Lung microvascular endothelial cell (primary cell): ENCODE measurements around the gene SAMD8. TPM values are rescaled to one million over a fixed set of nuclear protein-coding genes. Genes with fewer than 3 reads are reported as not detected.
"Not testable (repeated sequence)": the region's sequence is repeated elsewhere in the genome, so short reads cannot be mapped to it uniquely, and the experiment has no call there.

Experiments
- DNase-seq, 2 donors: peaks; one replicate each; pipeline versions ENCODE4 v3.0.0 to v3.0.0-alpha.2; 2010; ENCODE audit warnings: low read depth in 2 of 2
- total RNA-seq: library from RNA; depleted of rRNA; stranded (reverse); fragments of >200 nt; gene quantifications from 2 replicates; pipeline ENCODE4 v1.2.1, GENCODE V29; 2014

Gene SAMD8
- total RNA-seq, 1 donor from 2014 or later, result 25.8 TPM

- DNase-seq, result not testable (repeated sequence)
Observed at GRCh38 chr10:75106891-75107290, 4.6 kb upstream of the SAMD8 start.

- no peak for DNase-seq
Observed at GRCh38 chr10:75107756-75108683, 3.4 kb upstream of the SAMD8 start.

- DNase-seq, result peak; percentile 21 to 42
Observed at GRCh38 chr10:75108684-75109458, 2.6 kb upstream of the SAMD8 start.

GRCh38 chr10:75109459-75109778, 2.0 kb upstream of the SAMD8 start:
- no peak for DNase-seq

- no peak for DNase-seq
Observed at GRCh38 chr10:75110006-75110632, 1.3 kb upstream of the SAMD8 start.

- DNase-seq, result peak; percentile 46 to 58
Observed at GRCh38 chr10:75111907-75112679, 637 bp downstream of the SAMD8 start.

GRCh38 chr10:75115137-75115536, 3.7 kb downstream of the SAMD8 start:
- peak in 1 of 2 donors; percentile 32 for DNase-seq

GRCh38 chr10:75116941-75117775, 5.7 kb downstream of the SAMD8 start:
- not testable (repeated sequence) for DNase-seq

GRCh38 chr10:75117995-75118394, 6.5 kb downstream of the SAMD8 start:
- no peak for DNase-seq

- not testable (repeated sequence) for DNase-seq
Observed at GRCh38 chr10:75119444-75120066, 8.1 kb downstream of the SAMD8 start.

- peak in 1 of 2 donors; percentile 24 for DNase-seq
Observed at GRCh38 chr10:75121322-75121721, 9.9 kb downstream of the SAMD8 start.

GRCh38 chr10:75122505-75122904, 11.0 kb downstream of the SAMD8 start:
- no peak for DNase-seq

- DNase-seq, result no peak
Observed at GRCh38 chr10:75123088-75123682, 11.7 kb downstream of the SAMD8 start.

- DNase-seq, result no peak
Observed at GRCh38 chr10:75126277-75126676, 14.8 kb downstream of the SAMD8 start.

- peak; percentile 63 to 70 for DNase-seq
Observed at GRCh38 chr10:75127471-75127870, 16.0 kb downstream of the SAMD8 start.

GRCh38 chr10:75128985-75129384, 17.5 kb downstream of the SAMD8 start:
- not testable (repeated sequence) for DNase-seq

- DNase-seq, result no peak
Observed at GRCh38 chr10:75129537-75129936, 18.1 kb downstream of the SAMD8 start.

GRCh38 chr10:75133701-75134100, 22.2 kb downstream of the SAMD8 start:
- not testable (repeated sequence) for DNase-seq

- no peak for DNase-seq
Observed at GRCh38 chr10:75136346-75136745, 24.9 kb downstream of the SAMD8 start.
